Panc1 (cell line): Measurements from ENCODE around the gene TMEM220. TPM values are rescaled to one million over a fixed set of nuclear protein-coding genes. Genes with fewer than 3 reads are reported as not detected.

Experiments
- ATAC-seq: fragments of 200-7000 bp; cut with Tn5 transposase; 2 replicates; pipeline ENCODE4 v1.9.1; 2020; ENCODE audit warnings: mild to moderate bottlenecking, moderate library complexity
- BruUV-seq: library from RNA; stranded (reverse); fragments of 400-500 nt; replicated peaks from 2 replicates; lab custom pipeline; 2021; lab: Mats Ljungman, UMichigan
- CTCF ChIA-PET: fragments of 300-600 bp; sonication (Branson Sonifier 250); formaldehyde crosslinking; loops from one replicate; lab custom pipeline; 2022; ENCODE audit warnings: antibody characterized with exemption; lab: Charles Lee
- POLR2A ChIA-PET: fragments of 300-600 bp; sonication (Branson Sonifier 250); formaldehyde crosslinking; loops from one replicate; lab custom pipeline; 2022; ENCODE audit warnings: antibody characterized with exemption; lab: Charles Lee
- DNase-seq: peaks from one replicate; pipeline ENCODE4 v3.0.0-alpha.2; 2010; ENCODE audit warnings: low read depth, low spot score
- H3K27ac ChIP-seq: 2 replicates; pipeline ENCODE4 v1.5.1; 2011; ENCODE audit warnings: mild to moderate bottlenecking, low read length, inconsistent platforms
- H3K27me3 ChIP-seq: fragments of 200-500 bp; sonication (Bioruptor generic); 2 replicates; pipeline ENCODE4 v1.6.0; 2014; ENCODE audit warnings: low read length, inconsistent platforms; ENCODE audit not compliant: control insufficient read depth, insufficient read depth
- H3K36me3 ChIP-seq: fragments of 200-500 bp; sonication (Bioruptor generic); 2 replicates; pipeline ENCODE4 v1.5.1; 2014; ENCODE audit warnings: inconsistent platforms, mild to moderate bottlenecking, low read length, moderate library complexity; ENCODE audit not compliant: control insufficient read depth, insufficient read depth
- H3K4me1 ChIP-seq: 2 replicates; pipeline ENCODE4 v1.5.1; 2011; ENCODE audit warnings: inconsistent platforms, mild to moderate bottlenecking, low read length, moderate library complexity; ENCODE audit not compliant: control insufficient read depth, insufficient read depth
- H3K4me3 ChIP-seq, 2 experiments: 2 replicates each; pipeline ENCODE4 v1.5.1; 2011 to 2012; ENCODE audit warnings: low read depth in 2 of 2, low read length in 2 of 2, mild to moderate bottlenecking in 2 of 2, inconsistent platforms in 1 of 2, moderate library complexity in 1 of 2
- H3K9me3 ChIP-seq: fragments of 200-500 bp; sonication (Bioruptor generic); 2 replicates; pipeline ENCODE4 v1.5.1; 2014; ENCODE audit warnings: low read depth, mild to moderate bottlenecking, inconsistent platforms, low read length, moderate library complexity; ENCODE audit not compliant: control insufficient read depth, insufficient read depth
- CTCF ChIP-seq: fragments of 450-650 bp; IDR thresholded peaks from 2 replicates; pipeline ENCODE4 v1.5.1; 2017; ENCODE audit warnings: mild to moderate bottlenecking
- POLR2AphosphoS5 ChIP-seq: IDR thresholded peaks from 2 replicates; pipeline ENCODE4 v1.6.1; 2012; ENCODE audit warnings: mild to moderate bottlenecking, low read depth, low read length, moderate library complexity
- REST ChIP-seq, 2 experiments: IDR thresholded peaks; 2 replicates each; pipeline ENCODE4 v1.6.1; 2011 to 2012; ENCODE audit warnings: low read depth in 2 of 2, control low read depth in 1 of 2, low read length in 1 of 2, mild to moderate bottlenecking in 1 of 2, moderate library complexity in 1 of 2; ENCODE audit not compliant: insufficient read depth in 1 of 2
- SIN3A ChIP-seq: IDR thresholded peaks from 2 replicates; pipeline ENCODE4 v1.6.1; 2012; ENCODE audit warnings: low read depth, mild to moderate bottlenecking, low read length, moderate library complexity, borderline replicate concordance; ENCODE audit not compliant: insufficient read depth
- TCF7L2 ChIP-seq: IDR thresholded peaks from 2 replicates; pipeline ENCODE4 v1.6.1; 2011; ENCODE audit warnings: mild to moderate bottlenecking, low read depth, low read length, inconsistent platforms
- in situ Hi-C: cut with HindIII; loops from 2 replicates; pipeline ENCODE4 v1.10.0; 2016; ENCODE audit warnings: low sequenced_read_pairs, low pct_unique_long_range_greater_than_20kb
- intact Hi-C: fragments of 100-400 bp; cut with micrococcal nuclease; formaldehyde crosslinking; loops from one replicate; pipeline ENCODE4 v1.10.0; 2022; ENCODE audit not compliant: unreplicated experiment
- total RNA-seq: library from RNA; stranded (reverse); gene quantifications from one replicate; pipeline ENCODE4 v1.2.1, GENCODE V29; 2021; ENCODE audit not compliant: unreplicated experiment

TMEM220 gene
- total RNA-seq, 1 experiment from 2014 or later = 9.3 TPM

GRCh38 chr17:10757067-10757466, 27.2 kb upstream of the TMEM220 start:
- POLR2A ChIA-PET = no interaction called here
- no peaks in the 10 kb centered on the region for H3K27me3 ChIP-seq
- no peak overlapping the region for H3K27ac ChIP-seq
- ATAC-seq (peak; percentile 64; the same call in 1 of the 2 replicates), DNase-seq (no peak)
- intact Hi-C loops = no loop called here
- TF ChIP-seq CTCF (no peak), SIN3A (no peak), TCF7L2 (no peak), POLR2AphosphoS5 (no peak), REST (IDR thresholded peaks at IDR 0.05; ENCODE audit: insufficient read depth in 1 of 2, low read depth in 2 of 2, low read length in 1 of 2) (no peak)
- H3K36me3 ChIP-seq = no peaks in the 10 kb centered on the region
- no peaks in the 10 kb centered on the region for H3K9me3 ChIP-seq
- BruUV-seq = no TSS peak
- in situ Hi-C loops = no loop called here
- CTCF ChIA-PET = no interaction called here
- no peaks in the 10 kb centered on the region; the same call in 1 of the 2 replicates for H3K4me1 ChIP-seq
- H3K4me3 ChIP-seq = no peak overlapping the region

- ChIA-PET POLR2A (no interaction called here), CTCF (no interaction called here)
- ATAC-seq (no peak), DNase-seq (no peak)
- intact Hi-C loops (no loop called here), in situ Hi-C loops (no loop called here)
- H3K4me3 ChIP-seq = no peak overlapping the region
- no peaks in the 10 kb centered on the region; the same call in 1 of the 2 replicates for H3K4me1 ChIP-seq
- no peaks in the 10 kb centered on the region for H3K9me3 ChIP-seq
- BruUV-seq = no TSS peak
- no peak overlapping the region for H3K27ac ChIP-seq
- H3K27me3 ChIP-seq = no peaks in the 10 kb centered on the region
- TF ChIP-seq TCF7L2 (no peak), CTCF (no peak), POLR2AphosphoS5 (no peak), REST (IDR thresholded peaks at IDR 0.05; ENCODE audit: insufficient read depth in 1 of 2, low read depth in 2 of 2, low read length in 1 of 2) (no peak), SIN3A (no peak)
- H3K36me3 ChIP-seq = no peaks in the 10 kb centered on the region
These were observed 26.8 kb upstream of the TMEM220 start for GRCh38 chr17:10756619-10757018.
